Smooth muscle cell (in vitro differentiated cells): ENCODE data around the gene ADCY9. TPM values are rescaled to one million over a fixed set of nuclear protein-coding genes. Genes with fewer than 3 reads are reported as not detected.

Experiments
- DNase-seq: peaks from one replicate; lab custom pipeline; 2025; ENCODE audit not compliant: unreplicated experiment; lab: John Stamatoyannopoulos, UW
- H2AFZ ChIP-seq: fragments of 200-600 bp; sonication (generic); 2 replicates; pipeline ENCODE4 v1.6.0; 2016; ENCODE audit warnings: antibody characterized with exemption, low read depth, mild to moderate bottlenecking
- H3F3A ChIP-seq: fragments of 200-600 bp; sonication (generic); 2 replicates; pipeline ENCODE4 v1.6.0; 2017; ENCODE audit warnings: antibody characterized with exemption, low read depth
- H3K27ac ChIP-seq: fragments of 200-600 bp; sonication (generic); 2 replicates; pipeline ENCODE4 v1.5.1; 2016; ENCODE audit warnings: low read depth, mild to moderate bottlenecking
- H3K27me3 ChIP-seq: fragments of 200-600 bp; sonication (generic); 2 replicates; pipeline ENCODE4 v1.6.1; 2016; ENCODE audit warnings: low read depth, mild to moderate bottlenecking
- H3K36me3 ChIP-seq: fragments of 200-600 bp; sonication (generic); 2 replicates; pipeline ENCODE4 v1.5.1; 2016; ENCODE audit warnings: low read depth
- H3K4me1 ChIP-seq: fragments of 200-600 bp; sonication (generic); 2 replicates; pipeline ENCODE4 v1.5.1; 2016; ENCODE audit warnings: low read depth
- H3K4me2 ChIP-seq: fragments of 200-600 bp; sonication (generic); 2 replicates; pipeline ENCODE4 v1.6.0; 2016; ENCODE audit warnings: mild to moderate bottlenecking
- H3K4me3 ChIP-seq: fragments of 200-600 bp; sonication (generic); 2 replicates; pipeline ENCODE4 v1.5.1; 2016; ENCODE audit warnings: mild to moderate bottlenecking
- H3K79me2 ChIP-seq: fragments of 200-600 bp; sonication (generic); 2 replicates; pipeline ENCODE4 v1.6.0; 2016; ENCODE audit warnings: low read depth, mild to moderate bottlenecking
- H3K9ac ChIP-seq: fragments of 200-600 bp; sonication (generic); 2 replicates; pipeline ENCODE4 v1.6.0; 2016; ENCODE audit warnings: low read depth
- H3K9me3 ChIP-seq: fragments of 200-600 bp; sonication (generic); replicated peaks from 2 replicates; pipeline ENCODE4 v1.5.1; 2016; ENCODE audit warnings: low read depth
- H4K20me1 ChIP-seq: fragments of 200-600 bp; sonication (generic); 2 replicates; pipeline ENCODE4 v1.6.0; 2016; ENCODE audit warnings: low read depth
- WGBS: methylation state at CpG from one replicate; pipeline ENCODE4 v1.1.7; 2016; ENCODE audit warnings: low lambda C conversion rate; 5-methylcytosine and 5-hydroxymethylcytosine counted together
- polyA plus RNA-seq: library from polyadenylated mRNA; unstranded; fragments of >200 nt; fragmentation: Nextera tagmentation; extraction: Ambion mirVana; gene quantifications from 2 replicates; pipeline ENCODE4 v1.2.1, GENCODE V29; 2016
- total RNA-seq: library from RNA; depleted of rRNA; stranded (reverse); fragments of >200 nt; gene quantifications from 2 replicates; pipeline ENCODE4 v1.2.3, GENCODE V29; 2014
- TF ChIP-seq, protein P1 (sequence below): fragments of 200-600 bp; sonication (generic); IDR thresholded peaks from 2 replicates; pipeline ENCODE4 v1.5.1; 2017; ENCODE audit warnings: borderline replicate concordance, mild to moderate bottlenecking, antibody characterized with exemption; ENCODE audit not compliant: insufficient read depth, poor library complexity, severe bottlenecking

Gene ADCY9
- total and polyA plus RNA-seq, 2 experiments from 2014 or later = 7.2 to 8.9 TPM

- Histone ChIP-seq H3K79me2 (no peaks in the 10 kb centered on the region), H3K4me2 (no peak overlapping the region), H3K4me1 (no peaks in the 10 kb centered on the region), H3K36me3 (no peaks in the 10 kb centered on the region), H3F3A (no peaks in the 10 kb centered on the region), H3K9ac (no peak overlapping the region), H3K4me3 (no peak overlapping the region), H3K27ac (no peak overlapping the region), H4K20me1 (no peaks in the 10 kb centered on the region), H3K27me3 (no peaks in the 10 kb centered on the region), H2AFZ (no peak overlapping the region), H3K9me3 (no peaks in the 10 kb centered on the region)
- TF ChIP-seq, protein P1, sequence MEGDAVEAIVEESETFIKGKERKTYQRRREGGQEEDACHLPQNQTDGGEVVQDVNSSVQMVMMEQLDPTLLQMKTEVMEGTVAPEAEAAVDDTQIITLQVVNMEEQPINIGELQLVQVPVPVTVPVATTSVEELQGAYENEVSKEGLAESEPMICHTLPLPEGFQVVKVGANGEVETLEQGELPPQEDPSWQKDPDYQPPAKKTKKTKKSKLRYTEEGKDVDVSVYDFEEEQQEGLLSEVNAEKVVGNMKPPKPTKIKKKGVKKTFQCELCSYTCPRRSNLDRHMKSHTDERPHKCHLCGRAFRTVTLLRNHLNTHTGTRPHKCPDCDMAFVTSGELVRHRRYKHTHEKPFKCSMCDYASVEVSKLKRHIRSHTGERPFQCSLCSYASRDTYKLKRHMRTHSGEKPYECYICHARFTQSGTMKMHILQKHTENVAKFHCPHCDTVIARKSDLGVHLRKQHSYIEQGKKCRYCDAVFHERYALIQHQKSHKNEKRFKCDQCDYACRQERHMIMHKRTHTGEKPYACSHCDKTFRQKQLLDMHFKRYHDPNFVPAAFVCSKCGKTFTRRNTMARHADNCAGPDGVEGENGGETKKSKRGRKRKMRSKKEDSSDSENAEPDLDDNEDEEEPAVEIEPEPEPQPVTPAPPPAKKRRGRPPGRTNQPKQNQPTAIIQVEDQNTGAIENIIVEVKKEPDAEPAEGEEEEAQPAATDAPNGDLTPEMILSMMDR = no peak
- WGBS = 97% methylated on average over 14 of the region's 14 CpGs
- DNase-seq = no peak
These were observed 90.8 kb downstream of the ADCY9 start for GRCh38 chr16:4025428-4025827.

DNA sequence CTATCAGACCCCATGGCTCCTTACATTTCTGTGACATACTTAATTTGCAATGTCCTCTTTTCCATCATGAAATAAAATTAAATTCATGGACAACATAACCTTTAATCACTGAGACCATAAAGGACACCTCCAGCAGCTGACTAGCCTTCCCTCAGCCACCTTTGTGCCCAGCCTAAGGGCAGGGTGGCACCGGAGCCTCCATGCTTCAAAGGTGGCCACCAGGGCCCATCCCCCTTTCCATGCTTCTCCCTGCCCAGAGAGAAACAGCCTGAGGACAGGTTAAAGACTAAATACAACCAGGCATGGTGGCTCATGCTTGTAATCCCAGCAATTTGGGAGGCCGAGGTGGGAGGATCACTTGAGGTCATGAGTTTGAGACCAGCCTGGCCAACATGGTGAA is 94.3 kb downstream of the ADCY9 start:
- no peaks in the 10 kb centered on the region for H3K79me2 ChIP-seq
- no peak overlapping the region for H3K4me2 ChIP-seq
- H3K36me3 ChIP-seq = no peaks in the 10 kb centered on the region
- H2AFZ ChIP-seq = no peak overlapping the region
- no peaks in the 10 kb centered on the region for H3K4me1 ChIP-seq
- no peak overlapping the region for H3K27ac ChIP-seq
- TF ChIP-seq, protein P1 = no peak
- no peaks in the 10 kb centered on the region for H3K9me3 ChIP-seq
- H4K20me1 ChIP-seq = no peaks in the 10 kb centered on the region
- DNase-seq = no peak
- 95% methylated on average over 2 of the region's 2 CpGs for WGBS
- H3K4me3 ChIP-seq = no peak overlapping the region
- no peaks in the 10 kb centered on the region for H3K27me3 ChIP-seq
- H3F3A ChIP-seq = no peaks in the 10 kb centered on the region
- no peak overlapping the region for H3K9ac ChIP-seq

DNA sequence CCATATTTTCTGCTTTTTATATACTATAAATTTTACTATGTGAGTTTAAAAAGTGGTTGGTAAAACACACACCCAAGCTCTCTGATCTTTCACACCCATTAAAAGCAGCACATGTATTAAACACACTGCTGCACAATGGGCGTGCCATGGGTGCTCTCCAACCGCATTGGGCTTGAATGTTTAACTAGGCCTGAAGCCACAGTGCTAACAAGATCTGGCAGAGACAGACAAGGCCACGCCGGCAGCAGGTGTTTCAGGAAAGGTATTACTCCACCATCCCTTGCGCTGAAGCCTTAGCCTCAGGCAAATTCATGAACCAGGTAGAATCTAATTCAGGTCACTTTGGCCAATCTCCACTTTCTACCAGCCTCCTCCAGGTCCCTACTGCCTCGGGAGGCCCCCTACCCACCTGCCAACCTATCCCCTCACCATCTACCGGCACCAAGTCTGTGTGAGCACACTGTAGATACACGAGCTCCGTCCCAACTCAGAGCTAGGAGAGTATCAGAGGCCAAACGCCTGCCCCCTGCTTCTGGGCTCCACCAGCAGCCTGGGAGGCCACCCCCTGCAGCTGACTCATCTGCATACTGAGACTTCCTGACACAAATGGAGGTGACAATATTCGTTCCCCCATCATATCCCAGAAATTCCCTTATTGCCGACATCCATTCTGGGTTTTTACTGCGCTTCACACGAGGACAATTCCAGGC is 95.0 kb downstream of the ADCY9 start:
- H3K4me2 ChIP-seq = no peak overlapping the region
- no peak overlapping the region for H3K4me3 ChIP-seq
- no peaks in the 10 kb centered on the region for H3K27me3 ChIP-seq
- WGBS = 75% methylated on average over 14 of the region's 14 CpGs
- H3K4me1 ChIP-seq = no peaks in the 10 kb centered on the region
- H3F3A ChIP-seq = no peaks in the 10 kb centered on the region
- H4K20me1 ChIP-seq = no peaks in the 10 kb centered on the region
- no peaks in the 10 kb centered on the region for H3K9me3 ChIP-seq
- DNase-seq = no peak
- H3K27ac ChIP-seq = no peak overlapping the region
- TF ChIP-seq, protein P1 = no peak
- H3K36me3 ChIP-seq = no peaks in the 10 kb centered on the region
- H3K79me2 ChIP-seq = no peaks in the 10 kb centered on the region
- H2AFZ ChIP-seq = no peak overlapping the region
- H3K9ac ChIP-seq = no peak overlapping the region

DNA sequence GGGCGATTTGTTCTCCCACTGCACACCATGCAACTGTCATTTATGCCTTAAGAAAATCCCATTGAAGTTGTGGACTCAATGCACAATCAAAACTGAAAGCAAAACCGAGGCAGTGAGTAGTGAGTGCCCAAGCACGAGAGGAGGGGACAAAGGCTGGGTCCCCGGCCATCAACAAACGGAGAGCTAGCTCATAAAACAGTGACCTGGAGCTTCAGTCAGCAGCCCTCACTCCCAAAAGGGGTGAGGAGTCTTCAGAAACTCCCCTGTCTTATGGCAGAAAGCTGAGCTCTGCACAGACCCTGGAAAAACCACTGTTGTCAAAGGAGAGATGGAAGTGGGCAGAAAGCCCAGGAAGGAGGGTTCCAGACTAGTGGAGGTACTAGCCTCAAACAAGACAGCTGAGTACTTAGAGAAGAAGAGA is 96.9 kb downstream of the ADCY9 start:
- no peak overlapping the region for H3K4me2 ChIP-seq
- H2AFZ ChIP-seq = no peak overlapping the region
- H3K36me3 ChIP-seq = no peaks in the 10 kb centered on the region
- no peaks in the 10 kb centered on the region for H4K20me1 ChIP-seq
- TF ChIP-seq, protein P1 = no peak
- no peaks in the 10 kb centered on the region for H3K79me2 ChIP-seq
- H3K9ac ChIP-seq = no peak overlapping the region
- WGBS = 86% methylated on average over 5 of the region's 5 CpGs
- H3K4me1 ChIP-seq = no peaks in the 10 kb centered on the region
- no peak overlapping the region for H3K27ac ChIP-seq
- no peak overlapping the region for H3K4me3 ChIP-seq
- no peaks in the 10 kb centered on the region for H3F3A ChIP-seq
- no peaks in the 10 kb centered on the region for H3K27me3 ChIP-seq
- H3K9me3 ChIP-seq = no peaks in the 10 kb centered on the region
- no peak for DNase-seq
